ENCODE data around the gene CHKA.

DNA sequence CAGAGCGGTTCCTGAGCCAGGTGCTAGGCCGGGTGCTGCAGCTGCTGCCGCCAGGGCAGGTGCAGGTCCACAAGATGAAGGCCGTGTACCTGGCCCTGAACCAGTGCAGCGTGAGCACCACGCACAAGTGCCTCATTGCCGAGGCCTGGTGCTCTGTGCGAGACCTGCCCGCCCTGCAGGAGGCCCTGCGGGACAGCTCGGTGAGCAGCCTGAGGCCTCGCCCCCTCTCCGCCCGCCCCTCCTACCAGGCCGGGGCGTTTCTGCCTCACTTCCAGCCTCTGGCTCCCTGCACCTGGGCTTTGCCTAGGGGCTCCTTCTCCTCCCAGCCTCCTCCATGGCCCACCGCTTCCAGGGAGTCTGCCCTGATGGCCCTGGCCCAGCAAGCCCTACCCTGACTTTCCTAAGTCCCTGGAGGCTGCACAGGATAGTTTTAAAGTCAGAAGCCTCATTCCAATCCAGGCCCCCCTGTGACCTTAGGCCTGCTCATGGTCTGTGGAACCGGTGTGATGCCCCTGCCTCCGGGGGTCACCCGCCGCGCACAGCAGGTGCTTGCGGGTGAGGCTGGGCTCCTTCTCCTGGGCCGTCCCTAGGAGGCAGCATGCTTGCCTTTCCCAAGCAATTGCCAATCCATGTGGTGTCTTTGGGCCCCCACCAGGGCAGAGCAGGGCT is 76.9 kb downstream of the CHKA start:
- TF ChIP-seq, protein P1, sequence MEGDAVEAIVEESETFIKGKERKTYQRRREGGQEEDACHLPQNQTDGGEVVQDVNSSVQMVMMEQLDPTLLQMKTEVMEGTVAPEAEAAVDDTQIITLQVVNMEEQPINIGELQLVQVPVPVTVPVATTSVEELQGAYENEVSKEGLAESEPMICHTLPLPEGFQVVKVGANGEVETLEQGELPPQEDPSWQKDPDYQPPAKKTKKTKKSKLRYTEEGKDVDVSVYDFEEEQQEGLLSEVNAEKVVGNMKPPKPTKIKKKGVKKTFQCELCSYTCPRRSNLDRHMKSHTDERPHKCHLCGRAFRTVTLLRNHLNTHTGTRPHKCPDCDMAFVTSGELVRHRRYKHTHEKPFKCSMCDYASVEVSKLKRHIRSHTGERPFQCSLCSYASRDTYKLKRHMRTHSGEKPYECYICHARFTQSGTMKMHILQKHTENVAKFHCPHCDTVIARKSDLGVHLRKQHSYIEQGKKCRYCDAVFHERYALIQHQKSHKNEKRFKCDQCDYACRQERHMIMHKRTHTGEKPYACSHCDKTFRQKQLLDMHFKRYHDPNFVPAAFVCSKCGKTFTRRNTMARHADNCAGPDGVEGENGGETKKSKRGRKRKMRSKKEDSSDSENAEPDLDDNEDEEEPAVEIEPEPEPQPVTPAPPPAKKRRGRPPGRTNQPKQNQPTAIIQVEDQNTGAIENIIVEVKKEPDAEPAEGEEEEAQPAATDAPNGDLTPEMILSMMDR (IDR thresholded peaks at IDR 0.05), result no peak
- no peak for TF ChIP-seq POLR2AphosphoS5 (IDR thresholded peaks at IDR 0.05)
- no peak for TF ChIP-seq POLR2A (IDR thresholded peaks at IDR 0.05)
- TF ChIP-seq EP300 (IDR thresholded peaks at IDR 0.05), result no peak

Data from suprapubic skin (tissue), 4 donors.